Ovary (tissue), 9 donors: Measurements from ENCODE around the gene SLC37A1. TPM values are rescaled to one million over a fixed set of nuclear protein-coding genes. Genes with fewer than 3 reads are reported as not detected.
"Not testable (repeated sequence)": the region's sequence is repeated elsewhere in the genome, so short reads cannot be mapped to it uniquely, and the experiment has no call there.

Experiments
- DNase-seq, 5 donors: peaks; one replicate each; pipeline ENCODE4 v3.0.0-alpha.2; 2019 to 2020
- H3K27ac ChIP-seq, 2 donors: fragments of 200-600 bp; one replicate each; pipeline versions ENCODE4 v1.5.1 to v1.8.0; 2019 to 2022
- H3K27me3 ChIP-seq: fragments of 200-600 bp; one replicate; pipeline ENCODE4 v1.8.0; 2022
- H3K36me3 ChIP-seq: fragments of 200-600 bp; sonication (generic); one replicate; pipeline ENCODE4 v1.5.1; 2019
- H3K4me1 ChIP-seq: one replicate; pipeline ENCODE4 v1.8.1; 2013; ENCODE audit warnings: mild to moderate bottlenecking, moderate library complexity; ENCODE audit not compliant: insufficient read depth
- H3K4me3 ChIP-seq: fragments of 200-600 bp; sonication (generic); one replicate; pipeline ENCODE4 v1.5.1; 2017
- H3K9me3 ChIP-seq, 2 donors: fragments of 200-600 bp in 1 of 2; sonication (generic) in 1 of 2; one replicate each; pipeline versions ENCODE4 v1.5.1 to v1.8.1; 2013 to 2019; ENCODE audit warnings: mild to moderate bottlenecking in 1 of 2, moderate library complexity in 1 of 2
- CTCF ChIP-seq, 3 donors: fragments of 450-650 bp in 2 of 3; fragments of 200-600 bp in 1 of 3; IDR thresholded peaks; one replicate each; pipeline versions ENCODE4 v1.5.1 to v1.8.0; 2016 to 2022; ENCODE audit warnings: antibody characterized with exemption in 3 of 3, mild to moderate bottlenecking in 1 of 3
- EP300 ChIP-seq: sonication (generic); formaldehyde crosslinking; IDR thresholded peaks from one replicate; pipeline ENCODE4 v1.6.1; 2017; ENCODE audit warnings: antibody characterized with exemption
- POLR2A ChIP-seq: fragments of 450-650 bp; IDR thresholded peaks from one replicate; pipeline ENCODE4 v1.6.1; 2017; ENCODE audit warnings: antibody characterized with exemption, mild to moderate bottlenecking, moderate library complexity
- WGBS, 3 donors: extraction: QIAGEN DNeasy Blood & Tissue Kit in 1 of 3; methylation state at CpG; one replicate each; pipeline versions ENCODE4 v1.1.5 to v1.1.7; 2013 to 2017; 5-methylcytosine and 5-hydroxymethylcytosine counted together
- intact Hi-C, 4 donors: fragments of 100-400 bp; cut with DNase I; formaldehyde crosslinking; loops; one replicate each; pipeline versions ENCODE4 v1.11.0 to v1.15.1; 2022 to 2023
- polyA plus RNA-seq, 2 donors: library from polyadenylated mRNA; stranded (reverse); fragments of 200-250 nt in 1 of 2; fragments of 350-450 nt in 1 of 2; fragmentation: Illumina TruSeq in 1 of 2; extraction: RNeasy Lipid Tissue Mini Kit (QIAGEN cat#74804) in 1 of 2; gene quantifications; one replicate each; pipeline ENCODE4 v1.2.3, GENCODE V29; 2013 to 2014
- total RNA-seq, 7 donors: library from RNA; depleted of rRNA in 2 of 7; stranded (reverse); fragments of >200 nt in 2 of 7; fragmentation: NEBNext Ultra II Directional in 3 of 7; extraction: Animal tissue kit (Norgen Biotek cat#: 25700) in 3 of 7; gene quantifications; one replicate each; pipeline versions ENCODE4 v1.1.0 to v1.2.4, GENCODE V29; 2016 to 2023
- donor health status: DM: no; HTN: no; CAD: no; lungs with moderate emphysema.
- donor health status: DM: no; HTN: no; CAD: no.
- donor health status: Bipolar disorder and iron deficiency.
- donor health status: DM: yes; HTN: yes; CAD: no.
- donor health status: DM: no; HTN: no; CAD: no.
- donor health status: DM: yes; HTN: yes; CAD: no.

SLC37A1 gene
- total and polyA plus RNA-seq, 9 donors: 5.1 to 10.0 (median 7.4) TPM

GRCh38 chr21:42466700-42467099 is 47.0 kb upstream of the SLC37A1 start:
- H3K27ac ChIP-seq: no peak overlapping the region
- no peak overlapping the region for H3K4me3 ChIP-seq
- no peak for DNase-seq
- H3K27me3 ChIP-seq: no peaks in the 10 kb centered on the region
- no peaks in the 10 kb centered on the region for H3K9me3 ChIP-seq
- intact Hi-C loops: no loop called here
- 89 to 93% (median 92%) methylated on average over 10 of the region's 10 CpGs for WGBS, 3 donors
- H3K36me3 ChIP-seq: no peaks in the 10 kb centered on the region
- no peaks in the 10 kb centered on the region for H3K4me1 ChIP-seq
- TF ChIP-seq EP300 (no peak), POLR2A (no peak), CTCF (IDR thresholded peaks at IDR 0.05) (no peak)

DNA sequence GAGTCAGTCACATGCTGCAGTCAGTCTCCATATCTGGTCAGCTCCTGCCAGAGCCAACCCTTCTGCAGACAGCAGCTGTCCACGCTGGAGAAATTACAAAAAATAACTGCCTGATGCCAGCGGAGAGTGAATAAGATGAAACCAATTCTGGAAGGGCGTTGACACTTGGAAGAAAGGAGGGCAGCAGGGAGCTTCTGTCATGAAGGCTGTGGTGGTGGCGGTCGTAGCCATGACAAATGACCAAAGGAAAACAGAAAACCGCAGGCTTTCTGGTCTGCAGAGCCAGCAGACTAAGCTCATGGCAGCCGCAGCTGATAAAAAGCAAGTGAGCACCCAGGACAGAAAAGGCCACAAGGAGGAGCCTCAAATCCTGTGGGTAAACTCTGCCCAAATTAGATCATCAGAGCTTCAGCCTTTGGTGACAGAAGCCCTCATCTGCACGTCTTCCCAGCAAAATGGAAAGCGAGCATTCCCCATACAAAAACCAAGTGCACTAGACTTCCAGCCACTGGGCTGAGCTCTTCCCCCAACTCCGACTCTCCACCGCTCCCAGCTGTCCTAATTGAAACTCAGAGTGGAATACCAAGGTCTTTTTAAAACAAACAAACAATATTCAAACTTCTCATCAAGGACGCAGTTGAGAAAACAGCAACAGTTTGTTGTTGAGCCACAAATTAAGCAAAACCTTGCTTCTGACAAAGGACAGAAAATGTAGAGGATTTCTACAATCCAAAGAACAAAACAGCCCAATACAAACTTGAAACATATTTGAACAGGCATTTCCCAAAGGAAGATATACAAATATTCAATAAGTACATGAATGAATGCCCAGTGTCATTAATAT is 46.3 kb upstream of the SLC37A1 start:
- no peak overlapping the region for H3K4me3 ChIP-seq
- TF ChIP-seq EP300 (no peak), CTCF (IDR thresholded peaks at IDR 0.05) (no peak), POLR2A (no peak)
- no peak for DNase-seq
- no peaks in the 10 kb centered on the region for H3K36me3 ChIP-seq
- no peaks in the 10 kb centered on the region for H3K27me3 ChIP-seq
- H3K9me3 ChIP-seq: no peaks in the 10 kb centered on the region
- no peak overlapping the region for H3K27ac ChIP-seq
- WGBS, 3 donors: 26 to 45% (median 35%) methylated on average over 12 of the region's 12 CpGs
- intact Hi-C loops: no loop called here
- H3K4me1 ChIP-seq: no peaks in the 10 kb centered on the region

DNA sequence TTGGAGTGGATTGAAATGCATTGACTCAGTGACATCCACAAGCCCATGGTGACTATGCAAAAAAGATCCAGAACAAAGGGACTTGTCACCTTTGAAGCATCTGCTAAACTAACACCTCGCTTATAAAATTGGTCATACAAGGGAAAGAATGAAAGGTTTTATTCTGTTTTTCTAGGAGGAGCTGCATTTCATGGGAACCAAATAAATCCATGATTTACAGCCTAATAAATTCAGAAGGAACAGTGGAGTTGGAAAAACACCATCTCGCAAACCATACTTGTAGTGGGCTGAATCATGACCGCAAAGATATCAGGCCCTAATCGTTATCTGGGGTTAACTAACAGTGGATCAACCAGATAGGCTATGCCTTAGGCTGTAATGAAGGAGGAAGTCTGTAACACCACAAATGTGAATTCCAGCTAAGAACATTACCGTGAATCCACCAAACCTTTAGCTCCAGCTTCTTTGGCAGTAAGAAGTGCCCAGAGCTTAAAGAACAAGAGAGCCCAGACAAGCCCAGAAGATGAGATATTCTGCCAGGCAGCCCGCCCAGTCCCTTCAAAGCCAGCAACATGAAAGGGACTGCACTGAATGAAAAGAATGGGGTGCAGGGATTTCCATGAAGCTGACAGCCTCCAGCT is 45.0 kb upstream of the SLC37A1 start:
- Histone ChIP-seq H3K36me3 (no peaks in the 10 kb centered on the region), H3K4me1 (no peaks in the 10 kb centered on the region), H3K27ac (no peak overlapping the region), H3K9me3 (no peaks in the 10 kb centered on the region), H3K4me3 (no peak overlapping the region), H3K27me3 (no peaks in the 10 kb centered on the region)
- TF ChIP-seq EP300 (no peak), CTCF (IDR thresholded peaks at IDR 0.05) (no peak), POLR2A (no peak)
- intact Hi-C loops: no loop called here
- no peak for DNase-seq
- WGBS, 3 donors: 63 to 86% (median 81%) methylated on average over 6 of the region's 6 CpGs

DNA sequence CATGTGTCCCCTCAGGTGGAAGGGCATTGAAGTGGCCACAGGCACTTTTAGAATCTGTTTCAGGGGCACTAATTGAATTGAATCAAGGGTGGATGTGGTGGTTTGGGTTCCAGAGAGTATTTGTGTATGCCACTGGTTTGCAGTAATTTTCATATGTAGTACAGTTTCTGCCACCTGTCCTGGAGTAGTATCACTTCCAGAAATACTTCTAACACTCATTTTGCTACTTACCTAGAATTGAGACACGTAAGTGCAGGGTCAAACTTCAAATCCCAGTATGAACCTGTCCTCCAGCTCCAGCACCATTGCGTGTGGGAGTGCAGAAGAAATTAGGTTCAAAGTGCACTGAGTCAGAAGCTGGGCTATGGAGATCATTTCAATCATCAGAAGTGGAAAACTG is 44.4 kb upstream of the SLC37A1 start:
- intact Hi-C loops: no loop called here
- Histone ChIP-seq H3K27me3 (no peaks in the 10 kb centered on the region), H3K36me3 (no peaks in the 10 kb centered on the region), H3K27ac (no peak overlapping the region), H3K4me3 (no peak overlapping the region), H3K4me1 (no peaks in the 10 kb centered on the region), H3K9me3 (no peaks in the 10 kb centered on the region)
- DNase-seq: no peak
- 87 to 96% (median 88%) methylated on average over 2 of the region's 2 CpGs for WGBS, 3 donors
- TF ChIP-seq CTCF (IDR thresholded peaks at IDR 0.05) (no peak), POLR2A (no peak), EP300 (no peak)

- not testable (repeated sequence) for H3K36me3 ChIP-seq, H3K27me3 ChIP-seq, DNase-seq, H3K4me1 ChIP-seq, H3K27ac ChIP-seq, H3K4me3 ChIP-seq, H3K9me3 ChIP-seq
- WGBS, 3 donors: 95 to 97% (median 97%) methylated on average over 4 of the region's 4 CpGs
- intact Hi-C loops: loop anchor here in 1 of 4 donors (5.0 kb wide), 1 partner anchor 47 kb away; no protein-coding TSS in a partner anchor
Observed at GRCh38 chr21:42469726-42470125, 43.9 kb upstream of the SLC37A1 start.
